ENCODE data around the gene PLA2G15.

The PLA2G15 gene

GRCh38 chr16:68255712-68256111, 10.5 kb downstream of the PLA2G15 start:
- no peak for DNase-seq

GRCh38 chr16:68257251-68257905, 12.2 kb downstream of the PLA2G15 start:
- peak in 1 of 2 experiments; percentile 39 for DNase-seq

- DNase-seq, result no peak
Measured at GRCh38 chr16:68257906-68258800, 13.0 kb downstream of the PLA2G15 start.

- DNase-seq, result no peak
Measured at GRCh38 chr16:68259007-68259825, 14.0 kb downstream of the PLA2G15 start.

- DNase-seq, result no peak
Measured at GRCh38 chr16:68263559-68264127, 18.5 kb downstream of the PLA2G15 start.

GRCh38 chr16:68264128-68265077, 19.2 kb downstream of the PLA2G15 start, which contains the start of gene SLC7A6:
Gene SLC7A6 (plus strand): TSS chr16:68264526. CDS start chr16:68274727, 10,201 bp downstream.
- DNase-seq, result peak in 1 of 2 experiments; percentile 65

GRCh38 chr16:68265078-68265920, 20.1 kb downstream of the PLA2G15 start:
- peak in 1 of 2 experiments; percentile 26 for DNase-seq

GRCh38 chr16:68267612-68268405, 22.6 kb downstream of the PLA2G15 start:
- DNase-seq, result no peak

GRCh38 chr16:68269793-68270192, 24.6 kb downstream of the PLA2G15 start:
- DNase-seq, result no peak

GRCh38 chr16:68270353-68270752, 25.2 kb downstream of the PLA2G15 start:
- no peak for DNase-seq

GRCh38 chr16:68272507-68273209, 27.5 kb downstream of the PLA2G15 start:
- no peak for DNase-seq

- DNase-seq, result no peak
Measured at GRCh38 chr16:68273459-68273858, 28.3 kb downstream of the PLA2G15 start.

GRCh38 chr16:68273896-68274295, 28.7 kb downstream of the PLA2G15 start:
- no peak for DNase-seq

GRCh38 chr16:68274441-68274840, 29.3 kb downstream of the PLA2G15 start:
- no peak for DNase-seq

GRCh38 chr16:68275611-68276191, 30.5 kb downstream of the PLA2G15 start:
- peak; percentile 32 to 42 for DNase-seq

GRCh38 chr16:68276223-68276622, 31.1 kb downstream of the PLA2G15 start:
- no peak for DNase-seq

- DNase-seq, result no peak
Measured at GRCh38 chr16:68279726-68280558, 34.8 kb downstream of the PLA2G15 start.
